Spleen (tissue), 11 donors: ENCODE results near the gene E2F7. TPM values are rescaled to one million over a fixed set of nuclear protein-coding genes. Genes with fewer than 3 reads are reported as not detected.

ENCODE experiments used
- DNase-seq: peaks from one replicate; pipeline ENCODE4 v3.0.0-alpha.2; 2020
- H3K27ac ChIP-seq, 8 donors: fragments of 200-600 bp; sonication (generic) in 7 of 8; 1 replicate in 4 of 8; 2 replicates in 4 of 8; pipeline versions ENCODE4 v1.5.0 to v1.8.0; 2016 to 2021; ENCODE audit warnings: inconsistent platforms in 4 of 8, mild to moderate bottlenecking in 4 of 8, moderate library complexity in 1 of 8
- H3K27me3 ChIP-seq, 7 donors: fragments of 200-600 bp; sonication (generic) in 6 of 7; replicated peaks in 1 of 7; 1 replicate in 4 of 7; 2 replicates in 3 of 7; pipeline versions ENCODE4 v1.5.0 to v1.8.0; 2016 to 2021; ENCODE audit warnings: inconsistent platforms in 3 of 7, mild to moderate bottlenecking in 1 of 7
- H3K36me3 ChIP-seq, 6 donors: fragments of 200-600 bp; sonication (generic) in 5 of 6; 1 replicate in 4 of 6; 2 replicates in 2 of 6; pipeline versions ENCODE4 v1.5.0 to v1.8.0; 2016 to 2021; ENCODE audit warnings: inconsistent platforms in 2 of 6
- H3K4me1 ChIP-seq, 6 donors: fragments of 200-600 bp; sonication (generic) in 5 of 6; 1 replicate in 3 of 6; 2 replicates in 3 of 6; pipeline versions ENCODE4 v1.5.0 to v1.8.0; 2016 to 2021; ENCODE audit warnings: inconsistent platforms in 3 of 6
- H3K4me3 ChIP-seq, 8 donors: fragments of 200-600 bp; sonication (generic) in 7 of 8; 1 replicate in 4 of 8; 2 replicates in 4 of 8; pipeline versions ENCODE4 v1.5.0 to v1.8.0; 2016 to 2021; ENCODE audit warnings: inconsistent platforms in 4 of 8, mild to moderate bottlenecking in 4 of 8, moderate library complexity in 2 of 8
- H3K9me3 ChIP-seq, 8 donors: fragments of 200-600 bp; sonication (generic) in 7 of 8; 1 replicate in 4 of 8; 2 replicates in 4 of 8; pipeline versions ENCODE4 v1.5.0 to v1.8.0; 2016 to 2021; ENCODE audit warnings: inconsistent platforms in 4 of 8
- POLR2A ChIP-seq, 3 donors: fragments of 450-650 bp; IDR thresholded peaks; one replicate each; pipeline ENCODE4 v1.5.1; 2017; ENCODE audit warnings: antibody characterized with exemption in 3 of 3, mild to moderate bottlenecking in 1 of 3
- POLR2AphosphoS5 ChIP-seq, 3 donors: sonication (generic); formaldehyde crosslinking; IDR thresholded peaks; one replicate each; pipeline ENCODE4 v1.5.1; 2017; ENCODE audit warnings: antibody characterized with exemption in 3 of 3
- WGBS, 5 donors: extraction: QIAGEN DNeasy Blood & Tissue Kit in 3 of 5; methylation state at CpG; one replicate each; pipeline versions ENCODE4 v1.1.5 to v1.1.7; 2013 to 2018; 5-methylcytosine and 5-hydroxymethylcytosine counted together
- intact Hi-C: fragments of 100-400 bp; cut with DNase I; formaldehyde crosslinking; loops from one replicate; pipeline ENCODE4 v1.15.0; 2023; ENCODE audit warnings: low total_unique reads
- polyA plus RNA-seq, 3 donors: library from polyadenylated mRNA; stranded (reverse); fragments of 200-250 nt; gene quantifications; one replicate each; pipeline ENCODE4 v1.2.1, GENCODE V29; 2013
- total RNA-seq, 7 donors: library from RNA; depleted of rRNA in 3 of 7; stranded (reverse); fragments of >200 nt in 3 of 7; fragmentation: NEBNext Ultra II Directional in 4 of 7; extraction: Animal tissue kit (Norgen Biotek cat#: 25700) in 4 of 7; gene quantifications; one replicate each; pipeline versions ENCODE4 v1.1.0 to v1.2.1, GENCODE V29; 2016 to 2021
- TF ChIP-seq, protein P1 (sequence below), 11 experiments: fragments of 200-600 bp in 7 of 11; fragments of 450-650 bp in 4 of 11; sonication (generic) in 4 of 11; IDR thresholded peaks in 8 of 11; conservative IDR thresholded peaks in 3 of 11; 1 replicate in 7 of 11; 2 replicates in 4 of 11; pipeline versions ENCODE4 v1.4.0 to v1.8.0; 2016 to 2021; ENCODE audit warnings: antibody characterized with exemption in 11 of 11, inconsistent platforms in 4 of 11, mild to moderate bottlenecking in 1 of 11
- donor health status: healthy with polysubstance abuse.
- donor health status: DM: no; HTN: no; CAD: no; lungs with moderate emphysema.
- donor health status: DM: no; HTN: no; CAD: no.
- donor health status: Bipolar disorder and iron deficiency.
- donor health status: healthy.
- donor health status: DM: no; HTN: no; CAD: no.
- donor health status: DM: yes; HTN: yes; CAD: no.

The E2F7 gene
- total and polyA plus RNA-seq, 10 donors = 0.09 to 2.2 (median 0.95) TPM

DNA sequence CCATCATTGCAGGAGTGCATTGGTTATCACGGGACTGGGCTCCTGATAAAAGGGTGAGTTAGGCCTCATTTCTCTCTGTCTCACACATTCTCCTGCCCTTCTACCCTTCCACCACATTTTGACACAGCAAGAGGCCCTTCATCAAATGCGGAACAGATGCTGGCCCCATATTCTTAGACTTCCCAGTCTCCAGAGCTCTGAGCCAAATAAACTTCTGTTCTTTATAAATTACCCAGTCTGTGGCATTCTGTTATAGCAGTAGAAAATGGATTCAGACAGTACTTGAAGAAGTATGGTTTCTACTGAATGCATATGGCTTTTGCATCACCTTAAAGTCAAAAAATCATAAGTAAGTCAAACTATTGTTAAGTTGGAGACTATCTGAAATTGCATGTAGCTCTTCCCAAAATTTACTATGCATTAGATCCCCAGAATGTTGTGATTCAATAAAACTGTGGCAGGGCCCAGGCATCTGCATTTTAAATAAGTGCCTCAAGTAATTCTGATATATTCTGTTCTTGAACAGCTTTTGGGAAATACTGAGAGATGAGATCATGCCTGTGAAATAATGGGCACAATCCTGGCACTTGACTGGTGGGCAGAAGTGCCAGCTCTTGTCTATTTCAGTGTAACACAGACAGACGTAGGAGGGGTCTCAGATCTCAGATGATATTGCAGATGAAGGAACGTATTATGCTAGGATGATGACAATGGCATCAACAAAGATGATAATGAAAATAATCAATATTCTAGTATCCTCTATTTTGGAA lies 68.2 kb downstream of the E2F7 start:
- 84 to 93% (median 87%) methylated on average over 4 of the region's 4 CpGs for WGBS, 5 donors
- Histone ChIP-seq H3K27me3 (no peaks in the 10 kb centered on the region), H3K27ac (no peak overlapping the region), H3K9me3 (no peaks in the 10 kb centered on the region), H3K4me3 (no peak overlapping the region), H3K36me3 (no peaks in the 10 kb centered on the region), H3K4me1 (no peaks in the 10 kb centered on the region)
- intact Hi-C loops = no loop called here
- DNase-seq = no peak
- no peak for TF ChIP-seq POLR2A (IDR thresholded peaks at IDR 0.05)

DNA sequence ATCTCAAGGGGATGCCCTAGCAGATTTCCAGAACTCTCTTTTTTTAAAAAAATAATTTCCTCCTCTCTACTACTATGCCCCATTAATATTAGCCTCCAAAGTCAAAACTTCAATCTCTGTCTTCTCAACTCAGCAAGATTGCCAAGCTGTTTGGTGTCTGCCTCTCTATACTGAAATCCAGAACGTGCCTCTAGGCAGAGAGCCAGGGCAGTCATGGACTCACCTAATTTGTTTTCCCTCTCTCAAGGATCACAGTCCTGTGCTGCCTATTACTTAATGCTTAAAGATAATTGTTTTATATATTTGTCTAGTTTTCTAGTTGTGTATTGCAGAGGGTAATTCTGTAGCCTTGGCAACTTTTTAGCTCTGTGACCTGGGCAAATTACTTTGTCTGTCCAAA lies 74.7 kb downstream of the E2F7 start:
- intact Hi-C loops = no loop called here
- Histone ChIP-seq H3K4me1 (no peaks in the 10 kb centered on the region), H3K9me3 (peaks cover 0 to 12% (median 1%) of the 10 kb centered on the region in 8 donors), H3K4me3 (no peak overlapping the region), H3K27me3 (no peaks in the 10 kb centered on the region), H3K27ac (no peak overlapping the region), H3K36me3 (no peaks in the 10 kb centered on the region)
- no peak for DNase-seq
- WGBS, 5 donors = 22 to 48% (median 47%) methylated on average over 1 of the region's 1 CpG
- TF ChIP-seq POLR2A (IDR thresholded peaks at IDR 0.05) (no peak), POLR2AphosphoS5 (IDR thresholded peaks at IDR 0.05) (no peak)
- TF ChIP-seq, protein P1, sequence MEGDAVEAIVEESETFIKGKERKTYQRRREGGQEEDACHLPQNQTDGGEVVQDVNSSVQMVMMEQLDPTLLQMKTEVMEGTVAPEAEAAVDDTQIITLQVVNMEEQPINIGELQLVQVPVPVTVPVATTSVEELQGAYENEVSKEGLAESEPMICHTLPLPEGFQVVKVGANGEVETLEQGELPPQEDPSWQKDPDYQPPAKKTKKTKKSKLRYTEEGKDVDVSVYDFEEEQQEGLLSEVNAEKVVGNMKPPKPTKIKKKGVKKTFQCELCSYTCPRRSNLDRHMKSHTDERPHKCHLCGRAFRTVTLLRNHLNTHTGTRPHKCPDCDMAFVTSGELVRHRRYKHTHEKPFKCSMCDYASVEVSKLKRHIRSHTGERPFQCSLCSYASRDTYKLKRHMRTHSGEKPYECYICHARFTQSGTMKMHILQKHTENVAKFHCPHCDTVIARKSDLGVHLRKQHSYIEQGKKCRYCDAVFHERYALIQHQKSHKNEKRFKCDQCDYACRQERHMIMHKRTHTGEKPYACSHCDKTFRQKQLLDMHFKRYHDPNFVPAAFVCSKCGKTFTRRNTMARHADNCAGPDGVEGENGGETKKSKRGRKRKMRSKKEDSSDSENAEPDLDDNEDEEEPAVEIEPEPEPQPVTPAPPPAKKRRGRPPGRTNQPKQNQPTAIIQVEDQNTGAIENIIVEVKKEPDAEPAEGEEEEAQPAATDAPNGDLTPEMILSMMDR (IDR thresholded peaks at IDR 0.05 in 8 of 11, conservative IDR thresholded peaks at IDR 0.05 in 3 of 11) = no peak

DNA sequence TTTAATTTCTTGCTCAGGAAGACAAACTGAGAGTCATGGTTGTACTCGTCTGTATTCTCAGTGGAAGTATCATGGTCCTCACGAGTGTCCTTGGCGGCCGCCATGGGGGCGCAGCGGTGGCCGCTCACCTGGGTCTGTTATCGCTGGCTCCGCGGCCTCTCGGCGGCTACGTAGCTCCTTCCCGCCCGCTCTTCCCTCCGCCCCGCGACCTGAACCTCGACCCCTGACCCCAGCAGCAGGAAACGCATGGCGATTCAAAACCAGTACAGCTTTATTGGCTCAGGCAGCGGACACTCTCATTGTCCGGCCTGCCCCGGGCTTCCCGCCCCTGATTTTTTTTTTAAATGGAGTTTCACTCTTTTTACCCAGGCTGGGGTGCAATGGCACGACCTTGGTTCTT lies 80.8 kb downstream of the E2F7 start:
- Histone ChIP-seq H3K36me3 (no peaks in the 10 kb centered on the region), H3K27me3 (no peaks in the 10 kb centered on the region), H3K27ac (no peak overlapping the region), H3K4me3 (no peak overlapping the region), H3K9me3 (peaks cover 0 to 41% (median 35%) of the 10 kb centered on the region in 8 donors), H3K4me1 (no peaks in the 10 kb centered on the region)
- intact Hi-C loops = no loop called here
- TF ChIP-seq POLR2A (IDR thresholded peaks at IDR 0.05) (no peak), POLR2AphosphoS5 (IDR thresholded peaks at IDR 0.05) (no peak)
- TF ChIP-seq, protein P1 (IDR thresholded peaks at IDR 0.05 in 8 of 11, conservative IDR thresholded peaks at IDR 0.05 in 3 of 11) = no peak
- DNase-seq = peak; percentile 62
- 95 to 97% (median 96%) methylated on average over 26 of the region's 26 CpGs for WGBS, 5 donors

GRCh38 chr12:76983420-76983819 lies 81.9 kb downstream of the E2F7 start:
- H3K4me1 ChIP-seq = no peaks in the 10 kb centered on the region
- no peak for DNase-seq
- H3K27ac ChIP-seq = no peak overlapping the region
- H3K9me3 ChIP-seq = peaks cover 0 to 41% (median 34%) of the 10 kb centered on the region in 8 donors
- intact Hi-C loops = no loop called here
- no peaks in the 10 kb centered on the region for H3K27me3 ChIP-seq
- WGBS, 5 donors = 78 to 90% (median 83%) methylated on average over 2 of the region's 2 CpGs
- TF ChIP-seq POLR2A (IDR thresholded peaks at IDR 0.05) (no peak), POLR2AphosphoS5 (IDR thresholded peaks at IDR 0.05) (no peak)
- TF ChIP-seq, protein P1 (IDR thresholded peaks at IDR 0.05 in 8 of 11, conservative IDR thresholded peaks at IDR 0.05 in 3 of 11) = no peak
- no peak overlapping the region for H3K4me3 ChIP-seq
- H3K36me3 ChIP-seq = no peaks in the 10 kb centered on the region
